Epidermal melanocyte (primary cell): ENCODE results near the gene SLC46A1.

Experiments
- DNase-seq: peaks from one replicate; pipeline ENCODE4 v3.0.0; 2011; ENCODE audit warnings: low spot score; ENCODE audit not compliant: insufficient read length

SLC46A1 gene

DNA sequence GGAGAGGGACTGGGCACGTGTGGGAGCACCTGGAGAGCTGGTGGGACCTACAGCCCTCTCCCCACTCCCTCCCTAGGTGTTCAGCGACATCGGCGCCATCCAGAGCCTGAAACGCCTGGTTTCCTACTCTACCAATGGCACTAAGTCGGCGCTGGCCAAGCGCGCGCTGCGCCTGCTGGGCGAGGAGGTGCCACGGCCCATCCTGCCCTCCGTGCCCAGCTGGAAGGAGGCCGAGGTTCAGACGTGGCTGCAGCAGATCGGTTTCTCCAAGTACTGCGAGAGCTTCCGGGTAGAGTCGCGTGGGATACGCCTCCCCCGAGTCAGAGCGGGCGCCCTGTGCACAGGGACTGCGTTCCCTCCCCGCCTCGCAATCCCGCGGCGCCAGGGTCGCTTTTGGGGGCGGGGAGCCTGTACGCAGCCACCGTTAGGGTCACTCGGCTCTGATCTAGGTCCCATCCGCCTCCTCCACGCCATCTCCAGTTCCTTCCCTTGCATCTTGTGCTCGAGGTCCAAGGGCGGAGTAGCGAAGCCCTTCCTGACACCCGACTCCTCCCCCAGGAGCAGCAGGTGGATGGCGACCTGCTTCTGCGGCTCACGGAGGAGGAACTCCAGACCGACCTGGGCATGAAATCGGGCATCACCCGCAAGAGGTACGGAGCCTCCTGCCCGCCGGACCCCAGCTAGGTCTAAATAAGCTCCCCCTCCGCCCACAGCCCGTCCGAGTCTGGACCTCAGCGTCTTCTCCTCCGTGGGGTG lies 21.6 kb downstream of the SLC46A1 start:
- no peak for DNase-seq

- no peak for DNase-seq
These were observed 24.7 kb downstream of the SLC46A1 start for GRCh38 chr17:28381141-28381825.

- DNase-seq: no peak
These were observed 25.9 kb downstream of the SLC46A1 start for GRCh38 chr17:28379814-28380801.

DNA sequence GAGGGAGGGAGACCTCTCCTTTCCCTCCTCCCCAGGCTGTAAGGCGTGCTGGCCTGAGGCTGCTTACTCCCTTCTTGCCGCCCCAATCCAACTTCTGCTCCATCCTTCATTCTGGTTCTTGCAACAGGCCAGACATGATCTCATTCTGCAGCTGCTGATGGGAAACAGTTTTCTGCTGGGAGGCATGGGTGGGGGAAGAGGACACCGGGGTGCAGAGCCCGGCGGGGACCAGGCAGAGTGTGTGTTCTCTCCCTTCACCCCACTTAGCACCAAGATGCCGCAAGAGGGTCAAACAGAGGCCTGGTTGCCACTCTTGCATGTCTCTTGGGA lies 33.1 kb downstream of the SLC46A1 start:
- DNase-seq: no peak

GRCh38 chr17:28372203-28372944 lies 33.6 kb downstream of the SLC46A1 start:
- DNase-seq: no peak

DNA sequence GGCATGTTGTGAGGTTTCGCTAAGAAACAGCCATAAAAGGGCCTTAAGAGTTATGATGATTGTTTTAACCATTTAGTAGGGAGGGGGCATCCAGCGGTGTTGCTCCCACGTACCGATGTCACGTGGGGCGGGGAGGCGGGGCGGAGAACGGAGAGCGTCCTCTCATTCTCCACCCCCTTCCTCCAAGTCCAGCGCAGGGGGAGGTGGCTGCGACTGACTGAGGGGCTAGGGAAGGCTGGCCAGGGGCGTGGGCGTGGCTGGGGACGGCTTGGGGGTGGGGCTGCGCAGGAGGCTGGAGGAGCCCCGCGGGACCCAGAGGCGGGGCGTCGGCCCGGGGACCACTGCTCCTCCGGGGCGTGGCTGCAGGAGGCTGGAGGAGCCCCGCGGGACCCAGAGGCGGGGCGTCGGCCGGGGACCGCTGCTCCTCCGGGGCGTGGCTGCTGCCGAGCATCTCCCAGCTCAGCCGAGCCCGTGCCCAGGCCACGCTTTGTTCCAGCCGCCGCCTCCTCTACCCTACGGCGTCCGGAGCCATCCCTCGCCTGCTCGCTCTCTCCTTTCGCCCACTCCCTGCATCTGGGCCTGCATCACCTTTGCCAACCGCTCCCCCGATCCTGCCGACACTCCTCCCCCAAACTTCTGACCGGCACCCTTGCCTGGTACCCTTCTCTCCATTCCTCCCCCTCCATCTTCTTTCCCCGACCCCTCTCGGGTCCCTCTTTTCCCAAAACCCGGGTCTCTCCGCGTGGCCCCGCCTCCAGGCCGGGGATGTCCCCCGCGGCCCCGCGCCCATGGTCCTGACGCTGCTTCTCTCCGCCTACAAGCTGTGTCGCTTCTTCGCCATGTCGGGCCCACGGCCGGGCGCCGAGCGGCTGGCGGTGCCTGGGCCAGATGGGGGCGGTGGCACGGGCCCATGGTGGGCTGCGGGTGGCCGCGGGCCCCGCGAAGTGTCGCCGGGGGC lies 34.5 kb downstream of the SLC46A1 start, which contains the start of gene SARM1:
SARM1 (plus strand) TSS at position 450 of the 958 bp plus-strand sequence; CDS start at position 789, 339 bp downstream.
- DNase-seq: peak; percentile 94

DNA sequence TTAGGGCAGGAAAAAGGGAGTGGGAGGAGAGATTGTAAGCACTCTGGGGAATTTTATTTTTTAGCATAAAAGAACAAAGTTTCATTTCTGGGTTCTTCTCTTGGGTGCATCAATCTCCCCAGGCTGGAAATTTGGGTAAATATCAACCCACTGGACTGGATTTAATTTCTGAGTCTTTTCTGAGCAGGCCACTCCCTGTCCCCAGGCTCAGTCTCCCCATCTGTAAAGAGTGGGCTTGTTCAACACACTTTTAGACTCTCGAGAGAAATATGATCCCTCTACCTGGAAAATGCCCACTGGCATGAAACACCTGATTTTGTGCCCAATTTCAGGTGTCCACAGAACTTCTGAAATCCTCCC lies 35.3 kb downstream of the SLC46A1 start:
- no peak for DNase-seq

DNA sequence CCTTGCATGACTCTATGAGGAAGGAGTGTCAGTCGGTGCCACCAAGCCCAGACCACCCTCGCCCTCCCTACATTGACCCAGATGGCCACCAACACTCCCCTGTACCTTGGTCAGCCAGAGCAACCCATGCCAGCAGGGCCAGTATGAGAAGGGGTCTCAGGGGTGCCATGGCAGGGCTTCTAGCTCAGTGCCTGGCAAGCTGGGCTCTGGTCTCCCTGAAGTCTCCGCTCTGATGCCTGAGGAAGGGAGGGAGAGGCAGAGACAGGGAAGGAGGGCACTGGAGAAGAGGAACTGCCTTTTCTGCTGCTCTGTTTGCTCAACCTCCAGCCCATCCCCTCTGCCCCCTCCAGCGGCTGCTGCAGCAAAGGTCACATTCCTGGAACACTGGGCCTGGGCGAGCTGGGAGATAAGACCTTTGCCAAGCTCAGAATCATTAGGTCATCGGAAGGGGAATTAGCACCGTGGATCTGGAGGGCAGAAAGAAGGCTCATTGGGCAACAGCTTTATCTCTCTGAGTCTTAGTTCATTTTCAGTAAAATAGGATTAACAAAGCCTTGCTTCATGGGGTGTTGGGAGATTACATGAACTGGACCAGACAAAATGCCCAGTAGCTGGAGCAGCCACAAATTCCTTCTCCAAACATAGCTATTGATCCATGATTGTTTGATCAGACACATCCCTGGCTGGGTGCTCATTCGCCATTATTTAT lies 35.8 kb downstream of the SLC46A1 start, which contains the start of gene VTN:
VTN (minus strand) TSS at position 273 of the 709 bp plus-strand sequence; CDS start at position 169, 104 bp downstream.
- no peak for DNase-seq

DNA sequence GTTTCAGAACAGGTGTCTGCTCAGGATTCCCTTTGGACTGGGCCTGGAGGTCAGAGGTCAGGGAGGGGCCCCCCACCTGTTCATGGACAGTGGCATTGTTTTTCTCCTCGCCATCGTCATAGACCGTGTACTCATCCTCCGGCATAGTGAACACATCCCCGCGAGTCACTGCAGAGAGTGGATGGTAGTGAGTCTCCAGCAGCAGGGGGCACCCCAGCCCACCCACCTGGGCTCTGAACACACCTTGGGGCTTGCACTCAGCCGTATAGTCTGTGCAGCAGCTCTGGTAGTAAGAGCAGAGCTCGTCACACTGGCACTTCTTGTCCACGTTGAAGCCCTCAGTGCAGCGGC lies 36.4 kb downstream of the SLC46A1 start:
- DNase-seq: no peak

GRCh38 chr17:28368915-28369683 lies 36.9 kb downstream of the SLC46A1 start:
- no peak for DNase-seq

GRCh38 chr17:28368306-28368831 lies 37.6 kb downstream of the SLC46A1 start:
- no peak for DNase-seq

DNA sequence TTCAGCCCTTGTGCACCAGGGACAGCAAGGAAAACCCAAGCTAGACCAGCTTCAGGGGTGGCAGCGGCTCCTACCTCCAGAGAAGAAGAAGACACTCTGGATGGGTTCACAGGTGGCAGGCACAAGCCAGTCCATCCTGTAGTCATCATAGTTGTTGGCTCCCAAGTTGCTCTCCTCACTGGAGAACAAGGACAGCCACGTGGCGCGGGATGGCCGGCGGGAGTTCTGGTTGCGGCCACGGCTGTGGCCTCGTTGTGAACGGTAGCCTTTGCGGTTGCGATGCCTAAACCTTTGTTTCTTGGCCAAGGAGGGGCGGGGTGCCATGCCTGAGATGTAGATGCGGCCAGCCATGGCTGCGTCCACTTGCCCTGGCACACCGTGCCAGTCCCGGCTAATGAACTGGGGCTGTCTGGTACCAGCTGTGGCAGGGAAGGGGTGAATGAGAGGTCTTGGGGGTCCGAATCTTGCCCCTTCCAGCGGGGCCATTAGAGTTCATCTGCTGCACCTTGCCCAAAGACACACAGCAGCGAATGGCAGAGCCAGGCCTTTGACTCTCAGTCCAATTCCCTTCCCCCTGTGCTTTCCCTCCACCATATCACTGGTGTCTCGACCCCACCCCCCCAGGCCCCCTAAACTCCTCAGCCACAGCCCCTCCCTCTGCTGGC lies 38.2 kb downstream of the SLC46A1 start:
- no peak for DNase-seq

DNA sequence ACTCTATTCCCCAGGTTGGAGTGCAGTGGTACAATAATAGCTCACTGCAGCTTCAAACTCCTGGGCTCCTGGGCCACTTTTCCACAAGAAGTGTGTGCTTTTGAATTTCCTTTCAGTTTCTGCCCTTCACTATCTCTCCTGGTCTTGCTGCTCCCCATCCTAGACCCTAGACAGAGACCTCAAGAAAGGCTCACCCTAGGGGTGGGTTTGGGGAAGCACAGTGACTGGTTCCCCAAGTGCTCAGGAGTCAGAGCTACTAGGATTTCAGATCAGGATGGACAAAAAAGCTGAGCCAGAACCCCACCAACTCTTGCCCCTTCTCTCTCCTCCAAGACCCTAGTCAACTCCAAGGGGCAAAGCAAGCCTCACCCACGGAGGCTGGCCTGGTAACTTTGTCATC lies 39.4 kb downstream of the SLC46A1 start:
- DNase-seq: no peak

DNA sequence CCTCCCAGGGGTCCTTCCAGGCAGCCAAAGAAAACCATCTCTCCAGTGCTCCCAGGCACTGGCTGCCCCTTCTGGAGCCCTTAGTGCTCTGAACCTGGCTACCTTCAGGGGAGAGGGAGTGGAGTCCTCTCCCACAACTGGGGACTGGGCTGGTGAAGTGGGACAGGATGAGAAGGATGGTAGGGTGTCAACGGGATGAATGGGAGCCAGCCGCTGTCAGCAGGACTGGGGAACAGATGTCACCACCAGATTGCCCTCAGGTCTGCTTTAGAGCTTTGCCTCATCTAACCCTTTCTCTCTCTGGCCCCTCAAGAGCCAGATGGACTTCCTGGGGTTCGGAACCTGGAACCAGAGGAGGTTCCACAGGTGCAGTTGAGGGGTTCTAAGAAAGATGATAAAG lies 40.5 kb downstream of the SLC46A1 start:
- DNase-seq: no peak

GRCh38 chr17:28364665-28365363 lies 41.2 kb downstream of the SLC46A1 start, which contains the start of gene SEBOX:
Gene SEBOX (minus strand): TSS chr17:28365199. CDS start chr17:28365151, 48 bp downstream.
- DNase-seq: no peak

DNA sequence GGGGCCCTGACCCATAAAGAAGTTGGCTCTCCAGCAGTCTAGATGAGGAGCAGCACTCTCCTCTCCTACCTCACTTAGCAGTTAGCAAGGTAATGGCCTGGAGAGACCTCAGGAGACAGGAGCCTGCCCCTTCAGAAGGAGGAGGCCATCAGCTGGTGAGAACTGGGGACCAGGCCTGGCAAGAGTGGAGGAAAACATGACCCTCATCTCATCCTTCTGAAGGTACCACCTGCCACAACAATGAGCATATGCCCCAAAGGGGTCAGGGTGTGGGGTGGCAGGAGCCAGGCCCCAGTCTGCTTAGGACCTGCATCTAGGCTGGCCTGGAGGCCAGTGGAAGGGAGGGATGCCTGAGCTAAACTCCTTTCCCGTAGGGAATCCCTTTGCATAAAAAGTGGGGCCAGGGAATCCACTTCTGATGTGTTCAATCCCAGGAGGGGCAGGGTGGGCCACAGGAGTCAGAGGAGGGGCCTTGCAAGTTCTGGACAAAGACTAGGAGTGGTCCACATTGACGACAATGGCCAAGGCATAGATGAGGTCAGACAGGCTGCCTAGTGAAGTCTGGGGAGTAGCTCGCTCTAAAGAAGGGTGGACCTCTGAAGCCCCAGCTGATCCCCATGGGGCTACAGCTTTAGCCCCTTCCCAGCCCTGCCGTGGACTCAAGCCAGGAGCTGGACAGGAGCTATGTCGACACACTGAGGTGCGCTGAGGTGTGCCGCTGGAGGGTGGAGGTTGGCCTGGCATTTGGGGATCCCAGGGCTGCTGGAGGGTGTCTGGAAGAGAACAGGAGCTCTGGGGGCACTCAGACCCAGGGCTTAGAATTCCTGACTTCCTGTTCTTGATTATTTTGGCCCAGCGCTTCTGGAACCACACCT lies 42.0 kb downstream of the SLC46A1 start:
- no peak for DNase-seq
